Non-pigmented ciliary epithelial cell (primary cell): ENCODE results near the gene PCNX2.

Experiments used
- DNase-seq: peaks from one replicate; pipeline ENCODE4 v3.0.0-alpha.2; 2010; ENCODE audit warnings: low read depth

Gene PCNX2

GRCh38 chr1:233256789-233257188 lies 38.7 kb downstream of the PCNX2 start:
- no peak for DNase-seq

- no peak for DNase-seq
Observed at GRCh38 chr1:233256191-233256590, 39.3 kb downstream of the PCNX2 start.

GRCh38 chr1:233255145-233255544 lies 40.4 kb downstream of the PCNX2 start:
- no peak for DNase-seq

- no peak for DNase-seq
Observed at GRCh38 chr1:233253832-233254331, 41.6 kb downstream of the PCNX2 start.

- no peak for DNase-seq
Observed at GRCh38 chr1:233253231-233253831, 42.2 kb downstream of the PCNX2 start.

GRCh38 chr1:233252441-233252840 lies 43.1 kb downstream of the PCNX2 start:
- no peak for DNase-seq

GRCh38 chr1:233251201-233251720 lies 44.3 kb downstream of the PCNX2 start:
- no peak for DNase-seq

- no peak for DNase-seq
Observed at GRCh38 chr1:233248014-233248413, 47.5 kb downstream of the PCNX2 start.

- no peak for DNase-seq
Observed at GRCh38 chr1:233246965-233247364, 48.6 kb downstream of the PCNX2 start.

- DNase-seq: no peak
Observed at GRCh38 chr1:233245191-233245765, 50.2 kb downstream of the PCNX2 start.

GRCh38 chr1:233244183-233244582 lies 51.3 kb downstream of the PCNX2 start:
- no peak for DNase-seq

GRCh38 chr1:233242827-233243483 lies 52.6 kb downstream of the PCNX2 start:
- DNase-seq: no peak

GRCh38 chr1:233241759-233242158 lies 53.8 kb downstream of the PCNX2 start:
- DNase-seq: no peak

- DNase-seq: no peak
Observed at GRCh38 chr1:233240829-233241682, 54.5 kb downstream of the PCNX2 start.

GRCh38 chr1:233240371-233240770 lies 55.2 kb downstream of the PCNX2 start:
- no peak for DNase-seq

- no peak for DNase-seq
Observed at GRCh38 chr1:233238884-233239431, 56.6 kb downstream of the PCNX2 start.

- no peak for DNase-seq
Observed at GRCh38 chr1:233237647-233238046, 57.9 kb downstream of the PCNX2 start.

GRCh38 chr1:233233508-233234040 lies 62.0 kb downstream of the PCNX2 start:
- no peak for DNase-seq

- no peak for DNase-seq
Observed at GRCh38 chr1:233230011-233230410, 65.5 kb downstream of the PCNX2 start.

GRCh38 chr1:233229288-233229687 lies 66.2 kb downstream of the PCNX2 start:
- no peak for DNase-seq

GRCh38 chr1:233227930-233228465 lies 67.5 kb downstream of the PCNX2 start:
- DNase-seq: no peak
